ENCODE measurements around the gene AKAP13. TPM values are rescaled to one million over a fixed set of nuclear protein-coding genes. Genes with fewer than 3 reads are reported as not detected.

Gene AKAP13
- total and polyA plus RNA-seq, 2 of the 13 experiments (the other 11 are each of a cell fraction or from before 2014, with no cell fraction given): 6.7 to 27.1 TPM

- H3K27ac ChIP-seq (ENCODE audit: extremely low read length, insufficient read depth, low read length): no peak overlapping the region
- in situ Hi-C loops (cut with HindIII; ENCODE audit: extremely low pct_ligation_motif_present, low pct_unique_long_range_greater_than_20kb): no loop called here
- no TSS peak for BruUV-seq (replicated peaks)
- no peak overlapping the region for H3K4me2 ChIP-seq (ENCODE audit: low read depth, low read length)
- WGBS (ENCODE audit: low lambda C conversion rate): 93% methylated on average over 9 of the region's 9 CpGs
- no peaks in the 10 kb centered on the region for H4K20me1 ChIP-seq (ENCODE audit: insufficient read depth, low read length)
- H3K9me3 ChIP-seq (ENCODE audit: low read length): no peaks in the 10 kb centered on the region
- POLR2A ChIA-PET: no interaction called here
- H3K79me2 ChIP-seq (ENCODE audit: insufficient read depth, low read length): peaks cover 40% of the 10 kb centered on the region
- H3K36me3 ChIP-seq (replicated peaks in 1 of 2; ENCODE audit: control insufficient read depth in 1 of 2, insufficient read depth in 2 of 2, low read length in 2 of 2): peaks cover 2 to 6% of the 10 kb centered on the region in 2 experiments; a peak in 4 of 5 replicates
- no peaks in the 10 kb centered on the region for H3K27me3 ChIP-seq (ENCODE audit: control insufficient read depth in 1 of 2, insufficient read depth in 2 of 2, low read length in 2 of 2)
- no peak overlapping the region for H3K4me3 ChIP-seq (replicated peaks in 1 of 3; ENCODE audit: insufficient read depth in 1 of 3, low read depth in 2 of 3, low read length in 3 of 3)
- H3K4me1 ChIP-seq (ENCODE audit: insufficient read depth, low read length): peaks cover 26% of the 10 kb centered on the region
- FAIRE-seq: no peak
- no peak overlapping the region for H3K9ac ChIP-seq (ENCODE audit: insufficient read depth, low read depth, low read length)
- intact Hi-C loops (cut with micrococcal nuclease; ENCODE audit: unreplicated experiment): no loop called here
- no peak overlapping the region for H2AFZ ChIP-seq (ENCODE audit: low read length)
- no peak for DNase-seq (ENCODE audit: low spot score)
- CTCF ChIA-PET (ENCODE audit: low intra/inter-chr PET ratio, low total read pairs): no interaction called here
- no peak for ATAC-seq
- no peak for TF ChIP-seq ETS1 (CRISPR knock-in tag; IDR thresholded peaks at IDR 0.05)
- no peak for TF ChIP-seq ZNF274 (CRISPR knock-in tag; IDR thresholded peaks at IDR 0.05)
- TF ChIP-seq ZSCAN22 (CRISPR knock-in tag; IDR thresholded peaks at IDR 0.05): no peak
- no peak for TF ChIP-seq SRSF1 (optimal IDR thresholded peaks at IDR 0.05; ENCODE audit: low read depth, low read length)
- TF ChIP-seq ZNF337 (CRISPR knock-in tag; IDR thresholded peaks at IDR 0.05; ENCODE audit: borderline replicate concordance, low read depth): no peak
- TF ChIP-seq, protein P1, sequence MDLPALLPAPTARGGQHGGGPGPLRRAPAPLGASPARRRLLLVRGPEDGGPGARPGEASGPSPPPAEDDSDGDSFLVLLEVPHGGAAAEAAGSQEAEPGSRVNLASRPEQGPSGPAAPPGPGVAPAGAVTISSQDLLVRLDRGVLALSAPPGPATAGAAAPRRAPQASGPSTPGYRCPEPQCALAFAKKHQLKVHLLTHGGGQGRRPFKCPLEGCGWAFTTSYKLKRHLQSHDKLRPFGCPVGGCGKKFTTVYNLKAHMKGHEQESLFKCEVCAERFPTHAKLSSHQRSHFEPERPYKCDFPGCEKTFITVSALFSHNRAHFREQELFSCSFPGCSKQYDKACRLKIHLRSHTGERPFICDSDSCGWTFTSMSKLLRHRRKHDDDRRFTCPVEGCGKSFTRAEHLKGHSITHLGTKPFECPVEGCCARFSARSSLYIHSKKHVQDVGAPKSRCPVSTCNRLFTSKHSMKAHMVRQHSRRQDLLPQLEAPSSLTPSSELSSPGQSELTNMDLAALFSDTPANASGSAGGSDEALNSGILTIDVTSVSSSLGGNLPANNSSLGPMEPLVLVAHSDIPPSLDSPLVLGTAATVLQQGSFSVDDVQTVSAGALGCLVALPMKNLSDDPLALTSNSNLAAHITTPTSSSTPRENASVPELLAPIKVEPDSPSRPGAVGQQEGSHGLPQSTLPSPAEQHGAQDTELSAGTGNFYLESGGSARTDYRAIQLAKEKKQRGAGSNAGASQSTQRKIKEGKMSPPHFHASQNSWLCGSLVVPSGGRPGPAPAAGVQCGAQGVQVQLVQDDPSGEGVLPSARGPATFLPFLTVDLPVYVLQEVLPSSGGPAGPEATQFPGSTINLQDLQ (CRISPR knock-in tag; IDR thresholded peaks at IDR 0.05): no peak
- no peak for TF ChIP-seq NR3C1 (CRISPR knock-in tag; IDR thresholded peaks at IDR 0.05)
- no peak for TF ChIP-seq ZFP1 (CRISPR knock-in tag; IDR thresholded peaks at IDR 0.05)
- TF ChIP-seq E2F2 (CRISPR knock-in tag; IDR thresholded peaks at IDR 0.05; ENCODE audit: borderline replicate concordance): no peak
- TF ChIP-seq, protein P2, sequence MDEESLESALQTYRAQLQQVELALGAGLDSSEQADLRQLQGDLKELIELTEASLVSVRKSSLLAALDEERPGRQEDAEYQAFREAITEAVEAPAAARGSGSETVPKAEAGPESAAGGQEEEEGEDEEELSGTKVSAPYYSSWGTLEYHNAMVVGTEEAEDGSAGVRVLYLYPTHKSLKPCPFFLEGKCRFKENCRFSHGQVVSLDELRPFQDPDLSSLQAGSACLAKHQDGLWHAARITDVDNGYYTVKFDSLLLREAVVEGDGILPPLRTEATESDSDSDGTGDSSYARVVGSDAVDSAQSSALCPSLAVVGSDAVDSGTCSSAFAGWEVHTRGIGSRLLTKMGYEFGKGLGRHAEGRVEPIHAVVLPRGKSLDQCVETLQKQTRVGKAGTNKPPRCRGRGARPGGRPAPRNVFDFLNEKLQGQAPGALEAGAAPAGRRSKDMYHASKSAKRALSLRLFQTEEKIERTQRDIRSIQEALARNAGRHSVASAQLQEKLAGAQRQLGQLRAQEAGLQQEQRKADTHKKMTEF (CRISPR knock-in tag; IDR thresholded peaks at IDR 0.05): no peak
- no peak for TF ChIP-seq TCF7L2 (IDR thresholded peaks at IDR 0.05; ENCODE audit: low read depth, low read length)
- no peak for TF ChIP-seq ATF7 (IDR thresholded peaks at IDR 0.05)
- no peak for TF ChIP-seq ATF7 (CRISPR knock-in tag; IDR thresholded peaks at IDR 0.05)
- TF ChIP-seq GRHL1 (CRISPR knock-in tag; conservative IDR thresholded peaks at IDR 0.05): no peak
Observed at GRCh38 chr15:85772668-85773067, 392.3 kb downstream of the AKAP13 start.
